GM12892 (cell line): ENCODE measurements around the gene CDK18.

ENCODE experiments used
- POLR2A ChIP-seq: IDR thresholded peaks from 2 replicates; pipeline ENCODE4 v1.6.1; 2011; ENCODE audit warnings: low read depth, low read length, control low read depth
- POLR2AphosphoS5 ChIP-seq: IDR thresholded peaks from 2 replicates; pipeline ENCODE4 v1.6.1; 2011; ENCODE audit warnings: low read depth, low read length, control low read depth
- TAF1 ChIP-seq: IDR thresholded peaks from 2 replicates; pipeline ENCODE4 v1.6.1; 2011; ENCODE audit warnings: low read depth, mild to moderate bottlenecking, control low read depth, low read length, borderline replicate concordance

GRCh38 chr1:205477759-205478247 lies 26.7 kb upstream of the CDK18 start:
- TF ChIP-seq POLR2A (no peak), POLR2AphosphoS5 (no peak), TAF1 (no peak)
